ENCODE data around the gene ERBB4.
"Not testable (repeated sequence)": the region's sequence is repeated elsewhere in the genome, so short reads cannot be mapped to it uniquely, and the experiment has no call there.

The ERBB4 gene

GRCh38 chr2:212109792-212110680, 428.6 kb downstream of the ERBB4 start:
- TF ChIP-seq JUND (IDR thresholded peaks at IDR 0.05; ENCODE audit: low read depth) = no peak
- DNase-seq (ENCODE audit: low read depth in 1 of 2, low spot score in 1 of 2) = no peak
- in situ Hi-C loops (cut with HindIII; ENCODE audit: low pct_unique_long_range_greater_than_20kb, low sequenced_read_pairs) = no loop called here

- TF ChIP-seq JUND (IDR thresholded peaks at IDR 0.05; ENCODE audit: low read depth) = no peak
- DNase-seq (ENCODE audit: low read depth in 1 of 2, low spot score in 1 of 2) = no peak
- in situ Hi-C loops (cut with HindIII; ENCODE audit: low pct_unique_long_range_greater_than_20kb, low sequenced_read_pairs) = no loop called here
Observed at GRCh38 chr2:212109217-212109616, 429.4 kb downstream of the ERBB4 start.

- in situ Hi-C loops (cut with HindIII; ENCODE audit: low pct_unique_long_range_greater_than_20kb, low sequenced_read_pairs) = no loop called here
- DNase-seq (ENCODE audit: low read depth in 1 of 2, low spot score in 1 of 2) = no peak
- TF ChIP-seq JUND (IDR thresholded peaks at IDR 0.05; ENCODE audit: low read depth) = no peak
Observed at GRCh38 chr2:212107989-212108388, 430.6 kb downstream of the ERBB4 start.

GRCh38 chr2:212107014-212107413, 431.6 kb downstream of the ERBB4 start:
- in situ Hi-C loops (cut with HindIII; ENCODE audit: low pct_unique_long_range_greater_than_20kb, low sequenced_read_pairs) = no loop called here
- DNase-seq (ENCODE audit: low read depth in 1 of 2, low spot score in 1 of 2) = no peak
- TF ChIP-seq JUND (IDR thresholded peaks at IDR 0.05; ENCODE audit: low read depth) = no peak

GRCh38 chr2:212106536-212106935, 432.1 kb downstream of the ERBB4 start:
- in situ Hi-C loops (cut with HindIII; ENCODE audit: low pct_unique_long_range_greater_than_20kb, low sequenced_read_pairs) = not testable (repeated sequence)

GRCh38 chr2:212099658-212100057, 438.9 kb downstream of the ERBB4 start:
- DNase-seq (ENCODE audit: low read depth in 1 of 2, low spot score in 1 of 2) = no peak
- in situ Hi-C loops (cut with HindIII; ENCODE audit: low pct_unique_long_range_greater_than_20kb, low sequenced_read_pairs) = no loop called here
- no peak for TF ChIP-seq JUND (IDR thresholded peaks at IDR 0.05; ENCODE audit: low read depth)

More at GRCh38 chr2:212106536-212106935, 432.1 kb downstream of the ERBB4 start:
- DNase-seq (ENCODE audit: low read depth in 1 of 2, low spot score in 1 of 2) = not testable (repeated sequence)

GRCh38 chr2:212098966-212099365, 439.6 kb downstream of the ERBB4 start:
- no peak for DNase-seq (ENCODE audit: low read depth in 1 of 2, low spot score in 1 of 2)
- TF ChIP-seq JUND (IDR thresholded peaks at IDR 0.05; ENCODE audit: low read depth) = no peak
- in situ Hi-C loops (cut with HindIII; ENCODE audit: low pct_unique_long_range_greater_than_20kb, low sequenced_read_pairs) = no loop called here

GRCh38 chr2:212097001-212097400, 441.6 kb downstream of the ERBB4 start:
- in situ Hi-C loops (cut with HindIII; ENCODE audit: low pct_unique_long_range_greater_than_20kb, low sequenced_read_pairs) = no loop called here
- TF ChIP-seq JUND (IDR thresholded peaks at IDR 0.05; ENCODE audit: low read depth) = no peak
- no peak for DNase-seq (ENCODE audit: low read depth in 1 of 2, low spot score in 1 of 2)

- TF ChIP-seq JUND (IDR thresholded peaks at IDR 0.05; ENCODE audit: low read depth) = no peak
- in situ Hi-C loops (cut with HindIII; ENCODE audit: low pct_unique_long_range_greater_than_20kb, low sequenced_read_pairs) = no loop called here
- DNase-seq (ENCODE audit: low read depth in 1 of 2, low spot score in 1 of 2) = no peak
Observed at GRCh38 chr2:212089873-212090272, 448.7 kb downstream of the ERBB4 start.

- no peak for DNase-seq (ENCODE audit: low read depth in 1 of 2, low spot score in 1 of 2)
- no peak for TF ChIP-seq JUND (IDR thresholded peaks at IDR 0.05; ENCODE audit: low read depth)
- in situ Hi-C loops (cut with HindIII; ENCODE audit: low pct_unique_long_range_greater_than_20kb, low sequenced_read_pairs) = no loop called here
Observed at GRCh38 chr2:212088353-212088752, 450.2 kb downstream of the ERBB4 start.

- DNase-seq (ENCODE audit: low read depth in 1 of 2, low spot score in 1 of 2) = no peak
- in situ Hi-C loops (cut with HindIII; ENCODE audit: low pct_unique_long_range_greater_than_20kb, low sequenced_read_pairs) = no loop called here
- TF ChIP-seq JUND (IDR thresholded peaks at IDR 0.05; ENCODE audit: low read depth) = no peak
Observed at GRCh38 chr2:212083492-212083891, 455.1 kb downstream of the ERBB4 start.

GRCh38 chr2:212078103-212078502, 460.5 kb downstream of the ERBB4 start:
- DNase-seq (ENCODE audit: low read depth in 1 of 2, low spot score in 1 of 2) = no peak
- in situ Hi-C loops (cut with HindIII; ENCODE audit: low pct_unique_long_range_greater_than_20kb, low sequenced_read_pairs) = no loop called here

GRCh38 chr2:212076456-212076855, 462.1 kb downstream of the ERBB4 start:
- in situ Hi-C loops (cut with HindIII; ENCODE audit: low pct_unique_long_range_greater_than_20kb, low sequenced_read_pairs) = no loop called here
- no peak for TF ChIP-seq JUND (IDR thresholded peaks at IDR 0.05; ENCODE audit: low read depth)
- no peak for DNase-seq (ENCODE audit: low read depth in 1 of 2, low spot score in 1 of 2)

More at GRCh38 chr2:212078103-212078502, 460.5 kb downstream of the ERBB4 start:
- no peak for TF ChIP-seq JUND (IDR thresholded peaks at IDR 0.05; ENCODE audit: low read depth)

- no peak for DNase-seq (ENCODE audit: low read depth in 1 of 2, low spot score in 1 of 2)
- in situ Hi-C loops (cut with HindIII; ENCODE audit: low pct_unique_long_range_greater_than_20kb, low sequenced_read_pairs) = no loop called here
- TF ChIP-seq JUND (IDR thresholded peaks at IDR 0.05; ENCODE audit: low read depth) = no peak
Observed at GRCh38 chr2:212073360-212073759, 465.2 kb downstream of the ERBB4 start.
